ENCODE measurements around the gene BTD. TPM values are rescaled to one million over a fixed set of nuclear protein-coding genes. Genes with fewer than 3 reads are reported as not detected.
A peak's percentile ranks its signal among the peaks of the same experiment; 100 is the strongest.

Gene BTD
- total RNA-seq, 4 donors from 2014 or later, result 20.5 to 53.9 (median 44.6) TPM

DNA sequence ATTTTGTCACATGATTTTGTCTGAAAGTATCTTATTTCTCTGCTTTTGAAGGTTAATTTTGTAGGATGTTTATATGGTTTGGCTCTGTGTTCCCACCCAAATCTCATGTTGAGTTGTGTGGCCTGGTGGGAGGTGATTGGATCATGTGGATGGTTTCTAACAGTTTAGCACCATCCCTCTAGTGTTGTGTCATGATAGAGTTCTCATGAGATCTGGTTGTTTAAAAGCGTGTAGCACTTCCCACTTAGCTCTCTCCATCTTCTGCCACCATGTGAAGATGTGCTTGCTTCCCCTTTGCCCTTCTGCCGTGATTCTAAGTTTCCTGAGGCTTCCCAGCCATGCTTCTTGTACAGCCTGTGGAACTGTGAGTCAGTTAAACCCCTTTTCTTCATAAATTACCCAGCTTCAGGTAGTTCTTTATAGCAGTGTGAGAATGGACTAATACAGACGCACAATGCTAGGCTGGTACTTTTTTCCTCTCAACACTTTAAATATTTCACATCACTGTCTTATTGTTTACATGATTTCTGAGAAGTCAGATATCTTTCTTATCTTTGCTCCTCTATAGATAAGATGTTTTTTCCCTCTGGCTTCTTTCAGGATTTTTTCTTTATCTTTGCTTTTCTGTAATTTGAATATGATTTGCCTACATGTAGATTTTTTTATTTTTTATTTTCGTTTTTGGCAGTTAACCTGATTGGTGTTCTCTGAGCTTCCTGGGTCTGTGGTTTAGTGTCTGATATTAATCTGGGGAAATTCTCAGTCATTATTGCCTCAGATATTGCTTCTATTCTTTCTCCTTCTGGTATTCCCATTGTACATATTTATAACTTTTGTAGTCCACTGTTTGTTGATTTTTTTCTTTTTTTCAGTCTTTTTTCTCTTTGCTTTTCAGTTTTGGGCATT is 22.2 kb downstream of the BTD start:
- TF ChIP-seq EP300 (IDR thresholded peaks at IDR 0.05) (no peak), POLR2AphosphoS5 (IDR thresholded peaks at IDR 0.05) (no peak), POLR2A (IDR thresholded peaks at IDR 0.05) (no peak)
- TF ChIP-seq, protein P1, sequence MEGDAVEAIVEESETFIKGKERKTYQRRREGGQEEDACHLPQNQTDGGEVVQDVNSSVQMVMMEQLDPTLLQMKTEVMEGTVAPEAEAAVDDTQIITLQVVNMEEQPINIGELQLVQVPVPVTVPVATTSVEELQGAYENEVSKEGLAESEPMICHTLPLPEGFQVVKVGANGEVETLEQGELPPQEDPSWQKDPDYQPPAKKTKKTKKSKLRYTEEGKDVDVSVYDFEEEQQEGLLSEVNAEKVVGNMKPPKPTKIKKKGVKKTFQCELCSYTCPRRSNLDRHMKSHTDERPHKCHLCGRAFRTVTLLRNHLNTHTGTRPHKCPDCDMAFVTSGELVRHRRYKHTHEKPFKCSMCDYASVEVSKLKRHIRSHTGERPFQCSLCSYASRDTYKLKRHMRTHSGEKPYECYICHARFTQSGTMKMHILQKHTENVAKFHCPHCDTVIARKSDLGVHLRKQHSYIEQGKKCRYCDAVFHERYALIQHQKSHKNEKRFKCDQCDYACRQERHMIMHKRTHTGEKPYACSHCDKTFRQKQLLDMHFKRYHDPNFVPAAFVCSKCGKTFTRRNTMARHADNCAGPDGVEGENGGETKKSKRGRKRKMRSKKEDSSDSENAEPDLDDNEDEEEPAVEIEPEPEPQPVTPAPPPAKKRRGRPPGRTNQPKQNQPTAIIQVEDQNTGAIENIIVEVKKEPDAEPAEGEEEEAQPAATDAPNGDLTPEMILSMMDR (IDR thresholded peaks at IDR 0.05), result no peak

DNA sequence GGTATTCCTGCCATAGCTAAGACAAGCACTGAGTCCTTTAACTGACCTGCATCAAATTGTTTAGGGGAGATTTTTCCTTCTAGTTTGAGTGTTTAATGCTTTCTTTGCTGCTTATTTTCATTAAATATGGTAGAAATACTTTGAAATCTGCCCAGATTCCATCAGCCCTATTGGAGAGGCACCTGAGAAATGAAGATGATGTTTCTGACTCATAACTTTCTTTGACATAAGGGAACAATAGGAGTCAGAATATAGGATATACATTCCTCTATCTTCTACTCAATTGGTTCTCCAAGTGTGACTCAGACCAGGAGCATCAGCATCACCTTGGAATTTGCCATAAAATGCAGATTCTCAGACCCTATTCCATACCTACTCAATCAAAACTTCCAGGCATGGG is 27.4 kb downstream of the BTD start:
- TF ChIP-seq POLR2A (IDR thresholded peaks at IDR 0.05) (no peak), EP300 (IDR thresholded peaks at IDR 0.05) (no peak), POLR2AphosphoS5 (IDR thresholded peaks at IDR 0.05) (no peak)
- TF ChIP-seq, protein P1 (IDR thresholded peaks at IDR 0.05), result no peak
- peaks cover 4 to 43% (median 7%) of the 10 kb centered on the region in 3 donors for H3K4me1 ChIP-seq
- no peaks in the 10 kb centered on the region for H3K9me3 ChIP-seq
- H3K27me3 ChIP-seq, result no peaks in the 10 kb centered on the region
- H3K4me3 ChIP-seq, result no peak overlapping the region
- no peak overlapping the region for H3K27ac ChIP-seq
- no peaks in the 10 kb centered on the region for H3K36me3 ChIP-seq
- no peak for ATAC-seq

More for the DNA sequence above, 22.2 kb downstream of the BTD start:
- 61 to 72% methylated on average over 3 to 4 of the region's 4 CpGs for WGBS, 2 donors (ENCODE audit: low coverage in 1 of 2)
- peaks cover 0 to 20% (median 0%) of the 10 kb centered on the region in 3 donors for H3K9me3 ChIP-seq
- no peak overlapping the region for H3K4me3 ChIP-seq
- no peak overlapping the region for H3K27ac ChIP-seq
- H3K36me3 ChIP-seq, result peaks cover 0 to 4% of the 10 kb centered on the region in 2 donors
- H3K27me3 ChIP-seq, result no peaks in the 10 kb centered on the region
- no peak for ATAC-seq
- H3K4me1 ChIP-seq, result no peaks in the 10 kb centered on the region

DNA sequence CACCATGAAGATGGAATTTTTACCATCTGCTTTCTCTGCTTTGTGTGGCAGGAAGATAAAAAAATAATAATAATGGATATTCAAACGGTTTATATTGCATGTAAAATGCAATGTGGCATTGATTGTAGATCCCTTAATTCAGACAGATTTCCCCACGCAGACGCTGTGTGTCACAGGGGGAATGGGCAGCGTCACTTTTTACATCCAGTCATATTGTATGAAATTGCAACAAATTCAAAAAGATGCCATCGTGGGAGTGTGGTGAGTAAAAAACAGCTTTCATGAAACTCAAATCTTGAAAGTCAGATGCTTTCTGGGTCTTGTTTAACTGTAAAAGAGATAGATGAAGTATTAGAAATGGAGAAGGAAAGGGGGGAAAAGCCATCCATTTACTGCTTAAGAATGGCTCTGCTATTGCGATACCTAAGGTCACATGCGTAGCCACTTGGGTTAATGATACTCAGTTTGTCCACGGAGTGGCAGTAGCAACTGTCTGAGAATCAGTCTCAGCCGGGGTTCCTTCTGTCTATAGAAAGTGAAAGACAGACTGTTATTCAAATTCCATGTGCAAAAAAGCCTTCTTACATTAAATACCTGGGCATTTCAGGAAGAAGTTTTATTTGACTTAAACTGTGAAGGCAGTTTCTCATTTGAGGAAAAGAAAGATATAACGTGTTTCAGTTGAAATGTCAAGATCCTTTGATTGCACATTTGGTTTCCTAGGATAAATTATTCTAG is 28.5 kb downstream of the BTD start:
- H3K36me3 ChIP-seq, result no peaks in the 10 kb centered on the region
- H3K4me3 ChIP-seq, result peak overlapping the region; percentile 34 to 36
- H3K4me1 ChIP-seq, result peaks cover 8 to 53% (median 18%) of the 10 kb centered on the region in 3 donors
- H3K9me3 ChIP-seq, result no peaks in the 10 kb centered on the region
- peak overlapping the region; percentile 11 to 87 (median 64) for H3K27ac ChIP-seq
- no peaks in the 10 kb centered on the region for H3K27me3 ChIP-seq
- 27 to 36% methylated on average over 10 of the region's 10 CpGs for WGBS, 2 donors (ENCODE audit: low coverage in 1 of 2)
- ATAC-seq, result peak; percentile 81
- TF ChIP-seq, protein P1 (IDR thresholded peaks at IDR 0.05), result peak; percentile 75 to 92 (median 84)
- TF ChIP-seq POLR2AphosphoS5 (IDR thresholded peaks at IDR 0.05) (no peak), EP300 (IDR thresholded peaks at IDR 0.05) (no peak)

DNA sequence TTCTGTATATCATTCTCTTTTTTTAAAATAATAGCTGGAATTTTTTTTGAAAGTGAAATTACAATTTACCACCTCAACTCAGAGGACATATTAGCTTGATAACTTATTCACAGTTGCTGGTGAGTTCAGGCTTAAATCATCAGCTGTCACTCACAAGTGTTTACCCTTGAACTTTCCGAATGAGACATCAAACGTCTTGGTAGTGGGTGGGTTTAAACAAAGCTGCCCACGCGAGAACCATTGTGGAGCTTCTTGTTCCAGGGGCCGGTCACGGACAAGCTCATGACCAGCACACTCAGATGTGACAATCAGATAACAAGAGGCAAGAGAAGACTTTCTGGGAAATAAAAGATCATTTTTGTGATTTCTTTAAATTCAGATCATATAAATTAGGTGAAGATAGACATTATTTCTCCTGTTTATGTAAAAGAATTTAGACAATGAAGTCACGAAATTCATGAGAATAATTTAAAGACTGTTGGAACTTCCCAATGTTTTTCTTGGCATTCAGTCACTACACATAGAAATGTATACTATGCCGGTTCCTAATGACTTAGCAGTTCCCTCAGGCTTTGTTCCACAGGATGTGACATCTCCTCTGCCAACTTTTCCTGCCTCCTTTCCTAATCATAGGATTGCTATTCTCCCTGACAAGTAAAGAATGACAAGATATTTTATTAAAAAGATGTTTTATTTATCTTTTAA is 29.3 kb downstream of the BTD start:
- no peaks in the 10 kb centered on the region for H3K9me3 ChIP-seq
- H3K4me3 ChIP-seq, result peak overlapping the region; percentile 34 to 36
- H3K36me3 ChIP-seq, result no peaks in the 10 kb centered on the region
- H3K27me3 ChIP-seq, result no peaks in the 10 kb centered on the region
- H3K4me1 ChIP-seq, result peaks cover 15 to 61% (median 22%) of the 10 kb centered on the region in 3 donors
- WGBS, 2 donors (ENCODE audit: low coverage in 1 of 2), result 12% methylated on average over 7 to 8 of the region's 8 CpGs
- ATAC-seq, result no peak
- peak overlapping the region; percentile 11 to 87 (median 64) for H3K27ac ChIP-seq
- TF ChIP-seq POLR2AphosphoS5 (IDR thresholded peaks at IDR 0.05) (no peak), POLR2A (IDR thresholded peaks at IDR 0.05) (no peak), EP300 (IDR thresholded peaks at IDR 0.05) (no peak)
- TF ChIP-seq, protein P1 (IDR thresholded peaks at IDR 0.05), result no peak
